Measurements from ENCODE around the gene SNRNP40. TPM values are rescaled to one million over a fixed set of nuclear protein-coding genes. Genes with fewer than 3 reads are reported as not detected.

The SNRNP40 gene
- total and polyA plus RNA-seq, 2 of the 13 experiments (the other 11 are each of a cell fraction or from before 2014, with no cell fraction given) = 51.0 to 147 TPM

- TF ChIP-seq PRDM10 (CRISPR knock-in tag; IDR thresholded peaks at IDR 0.05; ENCODE audit: low read depth) (no peak), ZNF121 (CRISPR knock-in tag; IDR thresholded peaks at IDR 0.05) (no peak), ESRRA (CRISPR knock-in tag; IDR thresholded peaks at IDR 0.05; ENCODE audit: low read depth) (no peak), SAP130 (CRISPR knock-in tag; IDR thresholded peaks at IDR 0.05; ENCODE audit: low read depth) (no peak)
Observed at GRCh38 chr1:31272369-31272768, 24.2 kb downstream of the SNRNP40 start (continued).

GRCh38 chr1:31266547-31266946 lies 30.0 kb downstream of the SNRNP40 start:
- no peak overlapping the region for H3K4me3 ChIP-seq (replicated peaks in 1 of 3; ENCODE audit: insufficient read depth in 1 of 3, low read depth in 2 of 3, low read length in 3 of 3)
- H3K79me2 ChIP-seq (ENCODE audit: insufficient read depth, low read length) = no peaks in the 10 kb centered on the region
- FAIRE-seq = no peak
- WGBS (ENCODE audit: low lambda C conversion rate) = 95% methylated on average over 2 of the region's 2 CpGs
- H2AFZ ChIP-seq (ENCODE audit: low read length) = no peak overlapping the region
- CTCF ChIA-PET (ENCODE audit: low intra/inter-chr PET ratio, low total read pairs) = no interaction called here
- ATAC-seq = no peak
- no peak for DNase-seq (ENCODE audit: low spot score)
- no peak overlapping the region for H3K27ac ChIP-seq (ENCODE audit: extremely low read length, insufficient read depth, low read length)
- no peak overlapping the region for H3K9ac ChIP-seq (ENCODE audit: insufficient read depth, low read depth, low read length)
- intact Hi-C loops (cut with micrococcal nuclease; ENCODE audit: unreplicated experiment) (no loop called here), in situ Hi-C loops (cut with HindIII; ENCODE audit: extremely low pct_ligation_motif_present, low pct_unique_long_range_greater_than_20kb) (no loop called here)
- H3K36me3 ChIP-seq (replicated peaks in 1 of 2; ENCODE audit: control insufficient read depth in 1 of 2, insufficient read depth in 2 of 2, low read length in 2 of 2) = peaks cover 30 to 81% of the 10 kb centered on the region in 2 experiments
- no peaks in the 10 kb centered on the region for H3K27me3 ChIP-seq (ENCODE audit: control insufficient read depth in 1 of 2, insufficient read depth in 2 of 2, low read length in 2 of 2)
- no peaks in the 10 kb centered on the region for H3K4me1 ChIP-seq (ENCODE audit: insufficient read depth, low read length)
- no peaks in the 10 kb centered on the region for H4K20me1 ChIP-seq (ENCODE audit: insufficient read depth, low read length)
- no TSS peak for BruUV-seq (replicated peaks)
- H3K9me3 ChIP-seq (ENCODE audit: low read length) = no peaks in the 10 kb centered on the region
- H3K4me2 ChIP-seq (ENCODE audit: low read depth, low read length) = no peak overlapping the region
- POLR2A ChIA-PET = no interaction called here
- no peak for TF ChIP-seq GZF1 (CRISPR knock-in tag; IDR thresholded peaks at IDR 0.05)
- TF ChIP-seq NPAS2 (CRISPR knock-in tag; IDR thresholded peaks at IDR 0.05; ENCODE audit: borderline replicate concordance) = no peak
- TF ChIP-seq EEA1 (CRISPR knock-in tag; IDR thresholded peaks at IDR 0.05; ENCODE audit: borderline replicate concordance) = no peak
- TF ChIP-seq RBAK (CRISPR knock-in tag; IDR thresholded peaks at IDR 0.05) = no peak
- no peak for TF ChIP-seq FOXK1 (CRISPR knock-in tag; IDR thresholded peaks at IDR 0.05; ENCODE audit: borderline replicate concordance, low read depth)
- no peak for TF ChIP-seq ZNF850 (CRISPR knock-in tag; conservative IDR thresholded peaks at IDR 0.05)
- no peak for TF ChIP-seq HINFP (CRISPR knock-in tag; IDR thresholded peaks at IDR 0.05; ENCODE audit: low read depth)
- TF ChIP-seq TP53 (CRISPR knock-in tag; conservative IDR thresholded peaks at IDR 0.05) = no peak
- no peak for TF ChIP-seq ZNF775 (CRISPR knock-in tag; IDR thresholded peaks at IDR 0.05; ENCODE audit: borderline replicate concordance)
- no peak for TF ChIP-seq GPBP1L1 (CRISPR knock-in tag; IDR thresholded peaks at IDR 0.05)
- no peak for TF ChIP-seq MZF1 (CRISPR knock-in tag; IDR thresholded peaks at IDR 0.05; ENCODE audit: borderline replicate concordance)
- no peak for TF ChIP-seq ZNF607 (CRISPR knock-in tag; IDR thresholded peaks at IDR 0.05; ENCODE audit: borderline replicate concordance)
- TF ChIP-seq ZNF496 (CRISPR knock-in tag; IDR thresholded peaks at IDR 0.05; ENCODE audit: insufficient replicate concordance) = no peak
- no peak for TF ChIP-seq MIER2 (CRISPR knock-in tag; IDR thresholded peaks at IDR 0.05)
- TF ChIP-seq MTF2 (CRISPR knock-in tag; IDR thresholded peaks at IDR 0.05; ENCODE audit: borderline replicate concordance) = no peak

Measured in HepG2 (cell line).